Measurements from ENCODE around the gene RAB7A. TPM values are rescaled to one million over a fixed set of nuclear protein-coding genes. Genes with fewer than 3 reads are reported as not detected.

Gene RAB7A
- total RNA-seq, 1 donor from 2014 or later = 51.2 TPM

- H3K27ac Mint-ChIP-seq = no peak overlapping the region
- peaks cover 10% of the 10 kb centered on the region for H3K4me1 Mint-ChIP-seq
- DNase-seq (ENCODE audit: low spot score) = no peak
- no peak overlapping the region for H3K4me3 ChIP-seq
- H3K27me3 ChIP-seq = no peaks in the 10 kb centered on the region
- H3F3A ChIP-seq (ENCODE audit: low read depth) = no peaks in the 10 kb centered on the region
- peaks cover 17% of the 10 kb centered on the region for H3K9me3 Mint-ChIP-seq
- H3K36me3 ChIP-seq = no peaks in the 10 kb centered on the region
- H3K36me3 Mint-ChIP-seq = peaks cover 3% of the 10 kb centered on the region
- peaks cover 1% of the 10 kb centered on the region for H3K4me1 ChIP-seq
- no peaks in the 10 kb centered on the region for H3K79me2 ChIP-seq (ENCODE audit: low read depth)
- no peak overlapping the region for H3K27ac ChIP-seq
- H3K9ac ChIP-seq = no peak overlapping the region
- H3K9me3 ChIP-seq (ENCODE audit: low read depth) = peaks cover 7% of the 10 kb centered on the region
- no peak overlapping the region for H2AFZ ChIP-seq (replicated peaks)
- TF ChIP-seq, protein P1, sequence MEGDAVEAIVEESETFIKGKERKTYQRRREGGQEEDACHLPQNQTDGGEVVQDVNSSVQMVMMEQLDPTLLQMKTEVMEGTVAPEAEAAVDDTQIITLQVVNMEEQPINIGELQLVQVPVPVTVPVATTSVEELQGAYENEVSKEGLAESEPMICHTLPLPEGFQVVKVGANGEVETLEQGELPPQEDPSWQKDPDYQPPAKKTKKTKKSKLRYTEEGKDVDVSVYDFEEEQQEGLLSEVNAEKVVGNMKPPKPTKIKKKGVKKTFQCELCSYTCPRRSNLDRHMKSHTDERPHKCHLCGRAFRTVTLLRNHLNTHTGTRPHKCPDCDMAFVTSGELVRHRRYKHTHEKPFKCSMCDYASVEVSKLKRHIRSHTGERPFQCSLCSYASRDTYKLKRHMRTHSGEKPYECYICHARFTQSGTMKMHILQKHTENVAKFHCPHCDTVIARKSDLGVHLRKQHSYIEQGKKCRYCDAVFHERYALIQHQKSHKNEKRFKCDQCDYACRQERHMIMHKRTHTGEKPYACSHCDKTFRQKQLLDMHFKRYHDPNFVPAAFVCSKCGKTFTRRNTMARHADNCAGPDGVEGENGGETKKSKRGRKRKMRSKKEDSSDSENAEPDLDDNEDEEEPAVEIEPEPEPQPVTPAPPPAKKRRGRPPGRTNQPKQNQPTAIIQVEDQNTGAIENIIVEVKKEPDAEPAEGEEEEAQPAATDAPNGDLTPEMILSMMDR (IDR thresholded peaks at IDR 0.05) = no peak
- H3K4me2 ChIP-seq = no peak overlapping the region
- H3K4me3 Mint-ChIP-seq = no peak overlapping the region
- no peaks in the 10 kb centered on the region for H4K20me1 ChIP-seq (ENCODE audit: low read depth)
- H3K27me3 Mint-ChIP-seq (ENCODE audit: insufficient read depth, low read depth) = peaks cover 4% of the 10 kb centered on the region
Observed at GRCh38 chr3:128850544-128850943, 124.6 kb downstream of the RAB7A start.

- Mint-ChIP-seq H3K4me3 (no peak overlapping the region), H3K27me3 (ENCODE audit: insufficient read depth, low read depth) (peaks cover 6% of the 10 kb centered on the region), H3K36me3 (peaks cover 5% of the 10 kb centered on the region), H3K9me3 (peaks cover 23% of the 10 kb centered on the region), H3K27ac (no peak overlapping the region), H3K4me1 (peaks cover 6% of the 10 kb centered on the region)
- no peak for DNase-seq (ENCODE audit: low spot score)
- H3K79me2 ChIP-seq (ENCODE audit: low read depth) = no peaks in the 10 kb centered on the region
- no peak overlapping the region for H2AFZ ChIP-seq (replicated peaks)
- TF ChIP-seq EZH2phosphoT487 (IDR thresholded peaks at IDR 0.05) = no peak
- TF ChIP-seq EZH2 (IDR thresholded peaks at IDR 0.05) = no peak
- TF ChIP-seq, protein P1 (IDR thresholded peaks at IDR 0.05) = no peak
- no peaks in the 10 kb centered on the region for H3K27me3 ChIP-seq
- H3K27ac ChIP-seq = no peak overlapping the region
- no peak overlapping the region for H3K4me3 ChIP-seq
- no peak overlapping the region for H3K9ac ChIP-seq
- H3K9me3 ChIP-seq (ENCODE audit: low read depth) = peaks cover 7% of the 10 kb centered on the region
- H4K20me1 ChIP-seq (ENCODE audit: low read depth) = no peaks in the 10 kb centered on the region
- no peaks in the 10 kb centered on the region for H3K36me3 ChIP-seq
- no peaks in the 10 kb centered on the region for H3F3A ChIP-seq (ENCODE audit: low read depth)
- no peak overlapping the region for H3K4me2 ChIP-seq
- H3K4me1 ChIP-seq = no peaks in the 10 kb centered on the region
Observed at GRCh38 chr3:128851601-128852000, 125.6 kb downstream of the RAB7A start.

DNA sequence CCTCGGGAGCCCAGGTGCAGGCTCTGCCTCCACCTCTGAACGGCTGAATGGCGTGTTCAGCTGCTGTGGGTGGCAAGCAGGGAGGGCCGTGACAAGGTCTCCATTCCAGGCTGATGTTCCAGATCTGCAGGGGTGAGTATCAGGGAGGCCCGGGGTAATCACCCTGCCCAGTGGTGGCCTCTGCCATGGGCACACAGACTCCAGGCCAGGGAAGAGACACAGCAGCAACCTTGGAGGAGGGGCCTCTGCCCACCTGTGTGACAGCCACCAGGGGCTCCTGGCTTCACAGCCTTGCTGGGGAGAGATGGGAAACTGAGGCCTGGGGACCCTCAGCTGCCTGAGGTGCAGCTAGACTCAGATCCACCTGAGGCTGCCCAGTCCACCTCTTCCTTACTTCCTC lies 127.8 kb downstream of the RAB7A start:
- no peak overlapping the region for H3K27ac Mint-ChIP-seq
- H3K4me1 Mint-ChIP-seq = peaks cover 3% of the 10 kb centered on the region
- H3K27me3 Mint-ChIP-seq (ENCODE audit: insufficient read depth, low read depth) = peaks cover 6% of the 10 kb centered on the region
- DNase-seq (ENCODE audit: low spot score) = no peak
- Histone ChIP-seq H3K9me3 (ENCODE audit: low read depth) (peaks cover 7% of the 10 kb centered on the region), H3K4me1 (no peaks in the 10 kb centered on the region), H3K27ac (no peak overlapping the region), H2AFZ (replicated peaks) (no peak overlapping the region), H3F3A (ENCODE audit: low read depth) (no peaks in the 10 kb centered on the region), H3K4me3 (no peak overlapping the region), H3K79me2 (ENCODE audit: low read depth) (no peaks in the 10 kb centered on the region), H3K4me2 (no peak overlapping the region), H3K27me3 (no peaks in the 10 kb centered on the region), H3K9ac (no peak overlapping the region), H4K20me1 (ENCODE audit: low read depth) (no peaks in the 10 kb centered on the region), H3K36me3 (no peaks in the 10 kb centered on the region)
- peaks cover 11% of the 10 kb centered on the region for H3K36me3 Mint-ChIP-seq
- peaks cover 34% of the 10 kb centered on the region for H3K9me3 Mint-ChIP-seq
- no peak overlapping the region for H3K4me3 Mint-ChIP-seq
- TF ChIP-seq EZH2phosphoT487 (IDR thresholded peaks at IDR 0.05) = no peak
- TF ChIP-seq EZH2 (IDR thresholded peaks at IDR 0.05) = no peak
- TF ChIP-seq, protein P1 (IDR thresholded peaks at IDR 0.05) = no peak
